Epithelial cell of esophagus (primary cell): ENCODE data around the gene PARP12.

ENCODE experiments used
- DNase-seq: peaks from one replicate; pipeline ENCODE4 v3.0.0; 2010; ENCODE audit warnings: low read depth
- H3K4me3 ChIP-seq: 2 replicates; pipeline ENCODE4 v1.5.1; 2011; ENCODE audit warnings: mild to moderate bottlenecking, low read length, control low read depth
- TF ChIP-seq, protein P1 (sequence below): IDR thresholded peaks from 2 replicates; pipeline ENCODE4 v1.5.1; 2011; ENCODE audit warnings: low read depth, mild to moderate bottlenecking, low read length, control low read depth, inconsistent platforms; ENCODE audit not compliant: insufficient read depth; ENCODE audit errors: missing control alignments

The PARP12 gene

DNA sequence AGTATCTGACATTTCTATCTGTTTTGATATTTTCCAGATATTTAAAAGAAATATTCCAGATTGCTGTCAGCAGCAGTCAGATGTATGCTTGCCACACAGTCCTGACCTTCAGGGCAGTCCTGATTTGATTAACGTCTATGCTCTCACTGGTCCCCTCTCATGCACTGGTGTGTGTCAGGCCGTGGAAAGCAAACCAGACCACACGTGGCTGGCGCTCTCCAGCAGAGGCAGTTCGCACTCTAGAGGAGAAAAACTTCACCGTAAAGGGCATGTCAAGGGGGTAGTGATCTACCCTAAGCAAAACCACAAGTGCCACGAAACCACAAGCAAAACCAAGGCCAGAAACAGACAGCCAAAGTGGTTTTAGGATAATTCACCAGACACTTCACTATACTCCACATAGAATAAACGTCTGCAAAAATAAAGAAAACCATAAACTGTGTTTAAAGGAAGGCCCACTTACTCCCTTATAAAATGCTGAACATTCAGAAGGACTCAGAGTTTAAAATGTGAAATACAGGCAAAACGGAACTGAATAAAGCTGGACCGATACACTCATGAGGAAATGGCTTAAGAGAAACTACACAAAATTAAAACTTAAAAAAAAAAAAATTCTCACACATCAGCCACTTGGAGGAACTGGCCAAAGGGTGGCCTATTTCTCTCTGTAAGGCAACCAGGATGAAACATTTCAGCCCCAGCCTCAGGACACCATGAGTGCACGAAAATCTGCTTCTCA is 26.4 kb downstream of the PARP12 start:
- DNase-seq: no peak
- no peak overlapping the region for H3K4me3 ChIP-seq
- TF ChIP-seq, protein P1, sequence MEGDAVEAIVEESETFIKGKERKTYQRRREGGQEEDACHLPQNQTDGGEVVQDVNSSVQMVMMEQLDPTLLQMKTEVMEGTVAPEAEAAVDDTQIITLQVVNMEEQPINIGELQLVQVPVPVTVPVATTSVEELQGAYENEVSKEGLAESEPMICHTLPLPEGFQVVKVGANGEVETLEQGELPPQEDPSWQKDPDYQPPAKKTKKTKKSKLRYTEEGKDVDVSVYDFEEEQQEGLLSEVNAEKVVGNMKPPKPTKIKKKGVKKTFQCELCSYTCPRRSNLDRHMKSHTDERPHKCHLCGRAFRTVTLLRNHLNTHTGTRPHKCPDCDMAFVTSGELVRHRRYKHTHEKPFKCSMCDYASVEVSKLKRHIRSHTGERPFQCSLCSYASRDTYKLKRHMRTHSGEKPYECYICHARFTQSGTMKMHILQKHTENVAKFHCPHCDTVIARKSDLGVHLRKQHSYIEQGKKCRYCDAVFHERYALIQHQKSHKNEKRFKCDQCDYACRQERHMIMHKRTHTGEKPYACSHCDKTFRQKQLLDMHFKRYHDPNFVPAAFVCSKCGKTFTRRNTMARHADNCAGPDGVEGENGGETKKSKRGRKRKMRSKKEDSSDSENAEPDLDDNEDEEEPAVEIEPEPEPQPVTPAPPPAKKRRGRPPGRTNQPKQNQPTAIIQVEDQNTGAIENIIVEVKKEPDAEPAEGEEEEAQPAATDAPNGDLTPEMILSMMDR: no peak

DNA sequence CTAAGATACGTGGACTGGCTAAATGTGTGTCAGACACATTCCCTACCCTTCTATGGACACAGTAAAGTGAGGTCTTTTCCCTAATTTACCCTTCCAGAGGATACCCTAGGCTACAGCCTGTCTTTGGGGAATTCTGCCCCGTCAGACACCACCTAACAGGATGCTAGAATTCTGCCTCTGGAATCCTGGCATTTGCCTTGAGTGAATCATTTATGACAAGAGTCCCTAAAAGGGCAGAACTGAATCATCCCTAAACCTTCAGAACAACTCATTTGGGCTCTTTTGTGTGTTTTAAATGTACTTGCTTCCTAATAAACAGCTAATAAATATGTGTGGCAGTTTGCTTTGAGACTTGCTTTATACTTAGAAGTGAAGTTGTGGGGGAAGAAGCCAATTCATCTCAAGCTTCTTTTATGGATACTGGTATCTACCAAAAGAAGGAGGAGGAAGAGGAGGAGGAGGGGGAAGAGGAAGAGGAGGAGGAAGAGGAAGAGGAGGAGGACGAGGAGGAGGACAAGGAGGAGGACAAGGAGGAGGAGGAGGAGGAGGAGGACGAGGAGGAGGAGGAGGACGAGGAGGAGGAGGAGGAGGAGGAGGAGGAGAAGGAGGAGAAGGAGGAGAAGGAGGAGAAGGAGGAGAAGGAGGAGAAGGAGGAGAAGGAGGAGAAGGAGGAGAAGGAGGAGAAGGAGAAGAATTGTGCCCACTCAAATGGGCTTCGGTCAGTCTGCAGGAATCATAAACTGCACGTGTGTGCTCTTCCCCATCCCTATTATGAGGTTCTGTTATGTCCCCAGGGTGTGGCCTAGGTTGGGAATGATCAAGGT is 27.1 kb downstream of the PARP12 start:
- TF ChIP-seq, protein P1: no peak
- H3K4me3 ChIP-seq: no peak overlapping the region
- peak; percentile 85 for DNase-seq

DNA sequence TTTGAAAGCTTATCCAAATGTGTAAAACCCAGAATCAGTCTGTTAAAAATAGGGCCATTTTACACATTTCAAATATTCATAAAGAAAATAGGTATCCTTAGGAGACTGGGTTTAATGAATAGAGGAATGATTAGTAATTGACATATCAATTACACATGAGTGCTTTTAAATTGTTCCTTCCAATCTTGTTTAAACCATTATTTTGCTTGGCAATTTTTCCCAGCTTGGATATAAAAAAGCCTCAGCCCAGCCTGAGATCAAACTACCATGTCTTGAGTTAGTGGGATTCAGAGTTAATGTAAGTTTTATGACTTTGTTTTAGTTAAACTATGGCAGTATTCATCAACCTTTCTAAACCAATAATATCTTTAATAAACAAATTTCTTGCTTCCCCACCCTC is 28.3 kb downstream of the PARP12 start:
- DNase-seq: no peak
- no peak overlapping the region for H3K4me3 ChIP-seq
- TF ChIP-seq, protein P1: no peak

DNA sequence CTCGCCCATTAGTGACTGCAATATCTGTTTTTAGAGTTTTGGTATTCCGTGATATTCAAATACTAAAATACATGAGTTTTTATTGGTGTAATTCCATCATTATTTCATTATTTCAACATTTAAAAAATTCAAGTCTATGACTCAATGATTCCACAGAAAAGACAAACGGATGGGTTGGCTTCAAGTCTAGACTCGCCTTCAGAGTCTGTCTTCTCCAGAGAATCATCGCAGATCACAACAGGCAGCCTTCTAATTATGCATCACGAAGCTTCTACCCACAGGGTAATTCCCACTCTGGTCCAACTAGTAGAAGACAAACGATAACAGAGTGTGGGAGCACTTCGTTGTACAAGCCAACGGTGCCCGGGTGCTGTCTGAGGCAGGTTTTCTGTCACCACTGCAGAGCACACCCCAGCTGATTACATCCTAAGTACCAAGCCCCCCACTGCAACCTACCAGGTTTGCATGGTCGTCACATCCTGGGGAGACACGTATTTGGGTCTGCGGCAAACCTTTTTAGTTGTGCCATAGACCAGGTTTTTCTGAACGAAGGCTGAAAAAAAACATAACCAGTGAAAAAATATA is 28.9 kb downstream of the PARP12 start:
- no peak overlapping the region for H3K4me3 ChIP-seq
- TF ChIP-seq, protein P1: no peak
- peak; percentile 98 for DNase-seq

DNA sequence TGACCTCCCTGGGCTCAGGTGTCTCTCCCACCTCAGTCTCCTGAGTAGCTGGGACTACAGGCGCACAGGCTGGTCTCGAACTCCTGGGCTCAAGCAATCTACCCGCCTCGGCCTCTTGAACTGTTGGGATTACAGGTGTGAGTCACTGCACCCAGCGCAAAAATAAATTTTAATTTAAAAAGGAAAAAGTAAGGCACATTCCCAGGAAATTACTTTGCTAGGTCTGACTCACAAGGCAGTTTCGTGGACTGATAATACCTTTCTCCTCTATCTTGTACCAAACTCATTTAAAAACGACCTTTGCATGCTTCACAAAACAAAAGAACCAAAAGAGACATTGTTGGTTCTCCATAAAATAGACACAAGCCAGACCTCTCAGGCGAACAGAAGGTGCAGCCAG is 29.7 kb downstream of the PARP12 start:
- peak; percentile 80 for DNase-seq

DNA sequence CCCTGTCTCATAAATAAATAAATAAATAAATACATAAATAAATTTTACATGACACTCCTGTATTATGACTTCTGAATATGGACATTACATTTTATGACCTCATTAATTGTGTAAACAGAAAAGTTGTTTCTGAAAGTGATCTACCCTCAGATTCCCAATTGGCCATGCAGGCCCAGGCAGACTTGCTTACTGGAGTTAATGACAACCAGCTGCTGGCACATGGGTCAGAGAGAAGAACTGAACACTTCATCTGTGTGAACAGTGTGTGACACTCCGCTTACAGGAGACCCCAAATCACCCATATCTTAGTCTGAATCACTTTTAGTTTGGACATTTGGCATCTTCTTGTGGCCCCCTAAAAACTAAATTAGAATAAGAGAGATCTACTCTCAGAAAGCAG is 31.4 kb downstream of the PARP12 start:
- no peak overlapping the region for H3K4me3 ChIP-seq
- TF ChIP-seq, protein P1: no peak
- DNase-seq: no peak

More for the DNA sequence above, 29.7 kb downstream of the PARP12 start:
- H3K4me3 ChIP-seq: no peak overlapping the region
- TF ChIP-seq, protein P1: no peak
